HL-60 (cell line): ENCODE measurements around the gene DMD.

Experiments
- POLR2AphosphoS5 ChIP-seq: IDR thresholded peaks from 2 replicates; pipeline ENCODE4 v1.6.1; 2012; ENCODE audit warnings: low read depth
- SPI1 ChIP-seq: IDR thresholded peaks from 2 replicates; pipeline ENCODE4 v1.6.1; 2012; ENCODE audit warnings: low read depth, mild to moderate bottlenecking, borderline replicate concordance
- TF ChIP-seq, protein P1 (sequence below): IDR thresholded peaks from one replicate; pipeline ENCODE4 v1.5.1; 2011; ENCODE audit warnings: low read length, control low read depth, inconsistent platforms; ENCODE audit not compliant: insufficient read depth
- TF ChIP-seq, protein P2 (sequence below): IDR thresholded peaks from 2 replicates; pipeline ENCODE4 v1.6.1; 2012; ENCODE audit warnings: low read depth; ENCODE audit not compliant: insufficient replicate concordance

DNA sequence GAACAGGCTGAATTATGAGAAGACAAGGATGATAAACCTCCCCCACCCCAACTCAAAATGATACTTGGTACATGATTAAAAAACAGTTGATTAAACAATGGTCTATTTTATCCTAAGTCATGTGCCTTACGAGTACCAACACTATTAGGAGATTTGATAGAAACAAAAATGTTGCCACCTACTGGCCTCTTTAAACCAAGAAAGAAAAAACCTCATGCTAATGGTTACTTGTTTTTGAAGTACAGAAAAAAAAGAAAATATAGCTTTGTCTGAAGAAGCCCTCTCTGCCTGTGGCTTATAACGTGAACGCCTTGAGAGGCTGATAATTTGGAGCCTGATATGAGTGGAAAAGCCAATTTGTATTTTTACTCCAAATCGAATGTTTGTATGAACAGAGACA, 538.2 kb downstream of the DMD start:
- TF ChIP-seq SPI1 (no peak), POLR2AphosphoS5 (no peak)
- TF ChIP-seq, protein P1, sequence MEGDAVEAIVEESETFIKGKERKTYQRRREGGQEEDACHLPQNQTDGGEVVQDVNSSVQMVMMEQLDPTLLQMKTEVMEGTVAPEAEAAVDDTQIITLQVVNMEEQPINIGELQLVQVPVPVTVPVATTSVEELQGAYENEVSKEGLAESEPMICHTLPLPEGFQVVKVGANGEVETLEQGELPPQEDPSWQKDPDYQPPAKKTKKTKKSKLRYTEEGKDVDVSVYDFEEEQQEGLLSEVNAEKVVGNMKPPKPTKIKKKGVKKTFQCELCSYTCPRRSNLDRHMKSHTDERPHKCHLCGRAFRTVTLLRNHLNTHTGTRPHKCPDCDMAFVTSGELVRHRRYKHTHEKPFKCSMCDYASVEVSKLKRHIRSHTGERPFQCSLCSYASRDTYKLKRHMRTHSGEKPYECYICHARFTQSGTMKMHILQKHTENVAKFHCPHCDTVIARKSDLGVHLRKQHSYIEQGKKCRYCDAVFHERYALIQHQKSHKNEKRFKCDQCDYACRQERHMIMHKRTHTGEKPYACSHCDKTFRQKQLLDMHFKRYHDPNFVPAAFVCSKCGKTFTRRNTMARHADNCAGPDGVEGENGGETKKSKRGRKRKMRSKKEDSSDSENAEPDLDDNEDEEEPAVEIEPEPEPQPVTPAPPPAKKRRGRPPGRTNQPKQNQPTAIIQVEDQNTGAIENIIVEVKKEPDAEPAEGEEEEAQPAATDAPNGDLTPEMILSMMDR, result no peak
- TF ChIP-seq, protein P2, sequence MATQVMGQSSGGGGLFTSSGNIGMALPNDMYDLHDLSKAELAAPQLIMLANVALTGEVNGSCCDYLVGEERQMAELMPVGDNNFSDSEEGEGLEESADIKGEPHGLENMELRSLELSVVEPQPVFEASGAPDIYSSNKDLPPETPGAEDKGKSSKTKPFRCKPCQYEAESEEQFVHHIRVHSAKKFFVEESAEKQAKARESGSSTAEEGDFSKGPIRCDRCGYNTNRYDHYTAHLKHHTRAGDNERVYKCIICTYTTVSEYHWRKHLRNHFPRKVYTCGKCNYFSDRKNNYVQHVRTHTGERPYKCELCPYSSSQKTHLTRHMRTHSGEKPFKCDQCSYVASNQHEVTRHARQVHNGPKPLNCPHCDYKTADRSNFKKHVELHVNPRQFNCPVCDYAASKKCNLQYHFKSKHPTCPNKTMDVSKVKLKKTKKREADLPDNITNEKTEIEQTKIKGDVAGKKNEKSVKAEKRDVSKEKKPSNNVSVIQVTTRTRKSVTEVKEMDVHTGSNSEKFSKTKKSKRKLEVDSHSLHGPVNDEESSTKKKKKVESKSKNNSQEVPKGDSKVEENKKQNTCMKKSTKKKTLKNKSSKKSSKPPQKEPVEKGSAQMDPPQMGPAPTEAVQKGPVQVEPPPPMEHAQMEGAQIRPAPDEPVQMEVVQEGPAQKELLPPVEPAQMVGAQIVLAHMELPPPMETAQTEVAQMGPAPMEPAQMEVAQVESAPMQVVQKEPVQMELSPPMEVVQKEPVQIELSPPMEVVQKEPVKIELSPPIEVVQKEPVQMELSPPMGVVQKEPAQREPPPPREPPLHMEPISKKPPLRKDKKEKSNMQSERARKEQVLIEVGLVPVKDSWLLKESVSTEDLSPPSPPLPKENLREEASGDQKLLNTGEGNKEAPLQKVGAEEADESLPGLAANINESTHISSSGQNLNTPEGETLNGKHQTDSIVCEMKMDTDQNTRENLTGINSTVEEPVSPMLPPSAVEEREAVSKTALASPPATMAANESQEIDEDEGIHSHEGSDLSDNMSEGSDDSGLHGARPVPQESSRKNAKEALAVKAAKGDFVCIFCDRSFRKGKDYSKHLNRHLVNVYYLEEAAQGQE, result no peak
